Activated gamma-delta T cell treated with Interleukin-2 at 50 U/mL for 16 hours (primary cell): ENCODE measurements around the gene C12orf76.
"Not testable (repeated sequence)": the region's sequence is repeated elsewhere in the genome, so short reads cannot be mapped to it uniquely, and the experiment has no call there.

Source experiments
- DNase-seq: peaks from one replicate; pipeline ENCODE4 v3.0.0-alpha.2; 2020

Gene C12orf76

GRCh38 chr12:110062241-110062640 lies 13.9 kb upstream of the C12orf76 start:
- DNase-seq: no peak

- DNase-seq: no peak
Measured at GRCh38 chr12:110059651-110060000, 11.3 kb upstream of the C12orf76 start.

- no peak for DNase-seq
Measured at GRCh38 chr12:110058875-110059615, 10.7 kb upstream of the C12orf76 start.

- DNase-seq: not testable (repeated sequence)
Measured at GRCh38 chr12:110056643-110057042, 8.3 kb upstream of the C12orf76 start.

GRCh38 chr12:110055375-110056352 lies 7.3 kb upstream of the C12orf76 start:
- DNase-seq: not testable (repeated sequence)

- no peak for DNase-seq
Measured at GRCh38 chr12:110050927-110051326, 2.6 kb upstream of the C12orf76 start.

DNA sequence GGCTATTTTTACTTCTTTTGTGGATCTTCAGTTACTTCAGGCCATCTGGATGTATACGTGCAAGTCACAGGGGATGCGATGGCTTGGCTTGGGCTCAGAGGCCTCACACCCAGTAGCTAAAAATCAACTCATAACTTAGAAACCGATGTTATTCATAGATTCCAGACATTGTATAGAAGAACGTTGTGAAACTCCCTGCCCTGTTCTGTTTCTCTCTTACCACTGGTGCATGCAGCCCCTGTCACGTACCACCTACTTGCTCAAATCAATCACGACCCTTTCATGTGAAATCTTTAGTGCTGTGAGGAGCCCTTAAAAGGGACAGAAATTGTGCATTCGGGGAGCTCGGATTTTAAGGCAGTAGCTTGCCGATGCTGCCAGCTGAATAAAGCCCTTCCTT lies 1.3 kb upstream of the C12orf76 start:
- not testable (repeated sequence) for DNase-seq

DNA sequence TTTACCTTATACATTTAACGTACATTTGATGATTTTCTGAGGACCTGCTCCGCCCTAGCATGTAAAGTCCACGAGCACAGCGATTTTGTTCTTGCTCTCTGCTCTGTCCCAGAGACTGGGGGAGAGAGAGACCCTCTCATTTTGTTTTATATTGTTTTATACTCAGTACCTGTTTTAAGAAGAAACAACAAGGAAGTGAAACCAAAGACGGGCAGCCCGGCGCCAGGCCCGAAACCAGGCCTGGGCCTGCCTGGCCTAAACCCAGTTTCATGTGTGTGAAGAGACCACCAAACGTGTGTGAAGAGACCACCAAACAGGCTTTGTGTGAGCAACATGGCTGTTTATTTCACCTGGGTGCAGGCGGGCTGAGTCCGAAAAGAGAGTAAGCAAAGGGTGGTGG lies 712 bp upstream of the C12orf76 start:
- not testable (repeated sequence) for DNase-seq

DNA sequence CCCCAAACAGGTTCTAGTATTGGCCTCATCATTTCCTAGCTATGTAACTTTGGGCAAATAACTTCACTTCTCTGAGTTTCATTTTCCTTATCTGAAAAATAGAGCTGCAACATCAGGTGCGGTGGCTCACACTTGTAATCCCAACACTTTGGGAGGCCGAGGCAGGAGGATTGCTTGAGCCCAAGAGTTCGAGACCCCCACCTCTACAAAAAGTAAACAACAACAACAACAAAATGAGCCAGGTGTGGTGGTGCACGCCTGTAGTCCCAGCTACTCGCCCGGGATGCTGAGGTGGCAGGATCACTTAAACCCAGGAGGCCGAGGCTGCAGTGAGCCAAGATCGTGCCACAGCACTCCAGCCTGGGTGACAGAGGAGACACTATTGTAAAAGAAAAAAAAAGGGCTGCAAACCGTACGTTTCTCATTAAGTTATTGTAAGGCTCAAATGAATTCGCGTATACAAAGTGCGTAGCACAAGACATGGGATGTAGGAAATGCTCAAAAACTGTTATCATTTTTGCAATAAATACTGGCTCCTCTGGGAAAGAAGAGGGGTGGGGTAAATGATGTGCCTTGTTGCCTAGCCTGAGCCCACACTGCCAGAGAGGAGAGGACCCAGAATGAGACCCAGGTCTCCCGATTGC lies 903 bp downstream of the C12orf76 start:
- no peak for DNase-seq

DNA sequence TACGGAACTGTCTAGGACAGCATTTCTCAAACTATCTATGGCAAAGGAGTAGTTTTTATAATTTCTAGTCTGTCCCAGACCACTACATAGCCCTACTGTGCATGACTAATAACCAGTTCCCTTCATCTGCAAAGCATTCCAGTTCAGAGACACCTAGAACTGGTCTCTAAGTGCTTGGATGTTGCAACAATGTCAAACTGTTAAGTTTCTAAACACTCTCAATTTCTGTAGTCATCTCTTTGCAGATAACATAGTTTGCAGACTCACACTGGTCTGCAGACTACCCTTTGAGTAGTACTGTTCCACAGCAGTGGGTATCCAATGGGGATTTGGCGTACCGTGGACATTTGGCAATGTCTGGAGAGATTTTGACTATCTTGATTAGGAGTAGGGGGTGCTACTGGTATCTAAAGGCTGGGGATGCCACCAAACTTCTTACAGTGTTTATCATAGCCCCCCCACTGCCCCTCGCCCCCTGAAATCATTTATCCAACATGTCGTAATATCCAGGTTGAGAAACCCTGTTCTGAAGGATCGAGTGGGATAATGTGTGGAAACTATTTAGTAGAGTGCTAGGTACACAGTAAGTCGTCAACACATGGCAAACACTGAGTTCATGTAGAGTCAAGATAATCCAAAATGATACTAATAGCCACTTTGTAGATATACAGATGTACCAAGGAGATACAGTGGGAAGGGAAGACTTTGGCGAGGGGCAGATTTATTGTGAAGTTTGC lies 1.7 kb downstream of the C12orf76 start:
- no peak for DNase-seq

- no peak for DNase-seq
Measured at GRCh38 chr12:110042264-110042663, 6.1 kb downstream of the C12orf76 start.

DNA sequence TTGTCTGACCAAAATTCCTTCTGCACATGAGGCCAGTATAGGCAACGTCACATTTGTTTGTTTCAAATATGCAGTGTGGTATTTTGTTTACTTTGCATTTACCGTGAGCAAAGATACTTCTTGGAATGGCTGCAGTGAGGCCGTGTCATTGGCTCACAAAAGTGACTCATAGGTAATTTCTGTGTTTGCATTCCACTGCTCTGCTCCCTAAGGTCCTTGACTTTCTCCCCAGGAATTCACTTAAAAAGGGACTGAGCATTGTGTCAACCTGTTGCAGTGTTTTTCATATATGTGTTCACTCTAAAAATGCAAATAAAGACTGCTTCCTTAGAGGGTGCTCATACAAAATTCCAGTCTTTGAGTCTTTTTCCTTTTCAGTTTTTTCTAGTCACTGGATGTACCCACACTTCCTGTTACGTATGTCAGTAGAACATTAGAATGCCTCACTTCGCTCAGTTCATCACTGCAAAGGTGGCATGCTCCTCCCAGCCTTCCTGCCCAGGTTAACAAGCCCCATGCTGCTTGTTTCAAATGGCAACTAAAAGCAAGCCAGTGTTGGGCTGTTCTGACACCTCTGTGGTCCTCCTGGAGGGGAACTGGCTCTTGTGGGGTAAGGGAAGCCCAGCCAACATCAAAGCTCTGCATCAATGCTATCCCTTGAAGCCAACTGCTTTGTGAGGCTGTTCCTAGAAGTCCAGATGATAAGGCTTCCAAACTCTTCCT lies 9.1 kb downstream of the C12orf76 start:
- DNase-seq: peak; percentile 23

- DNase-seq: no peak
Measured at GRCh38 chr12:110038741-110039084, 9.6 kb downstream of the C12orf76 start.

- DNase-seq: no peak
Measured at GRCh38 chr12:110037315-110037714, 11.0 kb downstream of the C12orf76 start.

DNA sequence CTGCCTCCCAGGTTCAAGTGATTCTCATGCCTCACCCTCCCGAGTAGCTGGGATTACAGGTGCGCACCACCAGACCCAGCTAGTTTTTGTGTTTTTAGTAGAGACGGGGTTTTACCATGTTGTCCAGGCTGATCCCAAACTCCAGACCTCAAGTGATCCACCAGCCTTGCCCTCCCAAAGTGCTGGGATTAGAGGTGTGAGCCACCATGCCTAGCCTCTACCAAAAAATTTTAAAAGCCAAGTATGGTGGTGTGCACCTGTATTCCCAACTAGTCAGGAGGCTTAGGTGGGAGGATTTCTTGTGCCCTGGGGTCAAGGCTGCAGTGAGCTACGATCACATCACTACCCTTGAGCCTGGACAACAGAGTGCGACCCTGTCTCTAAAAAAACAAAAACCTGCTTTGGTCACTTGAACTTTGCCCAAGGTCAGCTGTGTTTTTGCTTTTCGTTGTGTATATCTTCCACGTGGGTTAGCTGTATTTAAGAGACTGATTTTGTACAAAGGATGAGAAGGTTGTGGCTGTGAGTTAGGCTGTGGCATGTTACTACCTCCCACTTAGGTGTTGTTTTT lies 12.7 kb downstream of the C12orf76 start:
- no peak for DNase-seq

DNA sequence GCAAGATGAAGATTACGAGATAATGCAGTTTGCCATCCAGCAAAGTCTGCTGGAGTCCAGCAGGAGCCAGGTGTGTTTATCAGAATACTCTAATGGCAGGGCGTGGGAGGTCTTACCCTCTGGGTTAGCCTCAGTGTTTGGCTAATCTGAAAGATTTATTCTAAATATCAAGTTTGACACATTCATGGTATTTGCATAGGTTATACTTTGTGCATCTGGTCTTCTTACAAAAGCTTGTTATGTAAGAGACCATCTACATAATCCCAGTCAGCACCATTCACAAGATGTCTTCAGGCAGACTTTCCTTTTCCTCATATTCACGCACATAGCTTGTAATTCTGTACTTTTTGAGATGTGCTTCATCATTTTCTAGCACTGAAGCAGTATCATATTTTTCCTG lies 14.4 kb downstream of the C12orf76 start:
- DNase-seq: no peak

- no peak for DNase-seq
Measured at GRCh38 chr12:110029290-110029815, 19.0 kb downstream of the C12orf76 start.

- no peak for DNase-seq
Measured at GRCh38 chr12:110028323-110028722, 20.0 kb downstream of the C12orf76 start.

DNA sequence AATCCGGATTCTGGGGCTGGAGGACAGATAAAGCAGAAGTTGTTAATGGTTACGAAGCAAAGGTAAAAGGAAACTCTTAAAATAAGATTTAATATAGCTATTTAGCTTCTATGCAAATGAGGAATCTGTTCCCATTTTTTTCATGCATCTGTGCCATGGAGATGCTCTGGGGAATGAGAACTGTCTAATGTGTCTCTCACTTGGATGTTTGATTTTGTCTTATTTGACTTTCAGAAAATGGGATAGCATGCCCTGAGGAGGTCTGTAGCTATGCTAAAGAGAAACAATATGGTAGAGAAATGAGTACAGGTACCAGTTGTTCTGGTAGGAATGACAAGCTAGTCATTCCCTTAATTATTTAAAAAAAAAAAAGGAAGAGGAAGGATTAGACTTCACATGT lies 24.3 kb downstream of the C12orf76 start:
- DNase-seq: no peak

GRCh38 chr12:110023059-110023980 lies 25.0 kb downstream of the C12orf76 start:
- DNase-seq: no peak
